ENCODE data around the gene DYTN. TPM values are rescaled to one million over a fixed set of nuclear protein-coding genes. Genes with fewer than 3 reads are reported as not detected.

DYTN gene
- total RNA-seq, 1 donor from 2014 or later, result not detected

DNA sequence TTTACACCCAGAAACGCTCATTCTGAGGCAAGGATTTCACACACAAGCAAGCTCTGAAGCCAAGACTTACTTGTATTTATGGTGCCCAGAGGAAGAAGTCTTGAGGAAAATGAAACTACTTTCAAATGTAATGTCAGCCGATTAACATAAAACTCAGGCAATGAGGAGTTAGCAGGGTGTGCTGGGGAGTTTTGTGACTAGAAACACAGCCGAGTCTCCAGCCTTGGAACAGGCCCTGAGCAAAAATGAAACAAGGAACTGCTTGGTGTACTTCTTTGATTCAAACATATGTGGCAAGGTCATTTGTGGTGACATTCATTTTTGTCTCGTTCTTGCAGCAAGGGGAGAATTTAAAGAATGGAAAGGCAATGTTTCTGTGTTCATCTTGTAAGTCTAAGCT lies 4.5 kb downstream of the DYTN start:
- H3K36me3 Mint-ChIP-seq, result no peaks in the 10 kb centered on the region
- H3K27ac Mint-ChIP-seq, result no peak overlapping the region
- peaks cover 20% of the 10 kb centered on the region for H3K27me3 Mint-ChIP-seq (ENCODE audit: low read depth)
- no peaks in the 10 kb centered on the region for H3K9me3 Mint-ChIP-seq
- no peak for TF ChIP-seq CTCF (IDR thresholded peaks at IDR 0.05; ENCODE audit: unreplicated experiment)
- no peak overlapping the region for H3K4me3 Mint-ChIP-seq
- H3K4me1 Mint-ChIP-seq, result no peaks in the 10 kb centered on the region
- DNase-seq (ENCODE audit: low spot score in 2 of 2, unreplicated experiment in 2 of 2), result no peak

- H3K36me3 Mint-ChIP-seq, result no peaks in the 10 kb centered on the region
- H3K4me1 Mint-ChIP-seq, result no peaks in the 10 kb centered on the region
- no peak overlapping the region for H3K27ac Mint-ChIP-seq
- no peaks in the 10 kb centered on the region for H3K9me3 Mint-ChIP-seq
- no peak overlapping the region for H3K4me3 Mint-ChIP-seq
- H3K27me3 Mint-ChIP-seq (ENCODE audit: low read depth), result peaks cover 34% of the 10 kb centered on the region
- no peak for DNase-seq (ENCODE audit: low spot score in 2 of 2, unreplicated experiment in 2 of 2)
- TF ChIP-seq CTCF (IDR thresholded peaks at IDR 0.05; ENCODE audit: unreplicated experiment), result no peak
Measured at GRCh38 chr2:206708286-206708685, 9.9 kb downstream of the DYTN start.

DNA sequence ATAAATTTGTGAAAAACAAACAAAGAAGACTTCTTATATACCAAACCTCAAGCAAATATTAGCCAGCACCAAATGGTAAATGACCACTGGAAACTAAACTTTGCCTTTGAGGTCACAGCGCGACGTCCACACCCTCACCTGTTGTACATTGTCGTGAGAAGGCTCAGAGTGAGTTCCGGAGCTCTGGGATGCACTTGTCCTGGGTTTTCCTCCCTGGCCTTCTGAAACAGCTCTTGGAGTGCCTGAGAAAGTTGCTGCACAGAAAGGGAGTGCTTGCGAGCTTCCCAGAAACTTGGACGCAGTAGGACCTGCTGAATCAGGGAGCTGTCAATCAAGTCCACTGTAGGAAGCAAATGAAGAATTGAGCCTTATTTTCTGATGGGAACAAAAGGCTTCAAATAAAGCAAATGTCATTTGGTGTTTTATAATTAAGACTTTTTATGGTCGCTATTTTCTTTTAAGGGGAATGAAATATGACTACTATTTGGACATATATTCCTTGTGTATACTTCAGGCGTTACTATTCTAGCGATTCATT lies 11.0 kb downstream of the DYTN start:
- no peak for DNase-seq (ENCODE audit: low spot score in 2 of 2, unreplicated experiment in 2 of 2)
- peaks cover 41% of the 10 kb centered on the region for H3K27me3 Mint-ChIP-seq (ENCODE audit: low read depth)
- H3K4me3 Mint-ChIP-seq, result no peak overlapping the region
- H3K27ac Mint-ChIP-seq, result no peak overlapping the region
- H3K36me3 Mint-ChIP-seq, result no peaks in the 10 kb centered on the region
- no peaks in the 10 kb centered on the region for H3K4me1 Mint-ChIP-seq
- no peaks in the 10 kb centered on the region for H3K9me3 Mint-ChIP-seq
- no peak for TF ChIP-seq CTCF (IDR thresholded peaks at IDR 0.05; ENCODE audit: unreplicated experiment)

GRCh38 chr2:206701952-206702605 lies 16.1 kb downstream of the DYTN start:
- no peak for TF ChIP-seq CTCF (IDR thresholded peaks at IDR 0.05; ENCODE audit: unreplicated experiment)
- Mint-ChIP-seq H3K4me3 (no peak overlapping the region), H3K4me1 (no peaks in the 10 kb centered on the region), H3K9me3 (no peaks in the 10 kb centered on the region), H3K27me3 (ENCODE audit: low read depth) (peaks cover 58% of the 10 kb centered on the region), H3K36me3 (no peaks in the 10 kb centered on the region), H3K27ac (no peak overlapping the region)
- DNase-seq (ENCODE audit: low spot score in 2 of 2, unreplicated experiment in 2 of 2), result no peak

- Mint-ChIP-seq H3K36me3 (no peaks in the 10 kb centered on the region), H3K9me3 (no peaks in the 10 kb centered on the region), H3K4me3 (no peak overlapping the region), H3K4me1 (no peaks in the 10 kb centered on the region), H3K27me3 (ENCODE audit: low read depth) (peaks cover 56% of the 10 kb centered on the region), H3K27ac (no peak overlapping the region)
- no peak for TF ChIP-seq CTCF (IDR thresholded peaks at IDR 0.05; ENCODE audit: unreplicated experiment)
- no peak for DNase-seq (ENCODE audit: low spot score in 2 of 2, unreplicated experiment in 2 of 2)
Measured at GRCh38 chr2:206700156-206700555, 18.0 kb downstream of the DYTN start.

Measured in mesothelial cell of epicardium (in vitro differentiated cells).